Thoracic aorta (tissue), 2 donors: ENCODE measurements around the gene FLNC. TPM values are rescaled to one million over a fixed set of nuclear protein-coding genes. Genes with fewer than 3 reads are reported as not detected.

ENCODE experiments used
- ATAC-seq: fragments of 150-250 bp; one replicate; pipeline ENCODE4 v1.8.0; 2017; ENCODE audit warnings: low read depth; ENCODE audit not compliant: insufficient number of reproducible peaks, low FRiP score
- DNase-seq: peaks from one replicate; pipeline ENCODE4 v3.0.0-alpha.2; 2020; ENCODE audit warnings: low spot score
- H3K27ac ChIP-seq, 2 donors: fragments of 200-600 bp; sonication (generic); 1 replicate in 1 of 2; 2 replicates in 1 of 2; pipeline ENCODE4 v1.5.1; 2016; ENCODE audit warnings: mild to moderate bottlenecking in 2 of 2, moderate library complexity in 2 of 2
- H3K27me3 ChIP-seq: fragments of 200-600 bp; sonication (generic); replicated peaks from 2 replicates; pipeline ENCODE4 v1.6.0; 2016; ENCODE audit warnings: mild to moderate bottlenecking; ENCODE audit not compliant: insufficient read depth
- H3K36me3 ChIP-seq: fragments of 200-600 bp; sonication (generic); one replicate; pipeline ENCODE4 v1.5.1; 2016
- H3K4me1 ChIP-seq, 2 donors: fragments of 200-600 bp; sonication (generic); 1 replicate in 1 of 2; 2 replicates in 1 of 2; pipeline versions ENCODE4 v1.5.1 to v1.6.0; 2016; ENCODE audit warnings: low read depth in 2 of 2, mild to moderate bottlenecking in 1 of 2; ENCODE audit not compliant: control insufficient read depth in 1 of 2
- H3K4me3 ChIP-seq: fragments of 200-600 bp; sonication (generic); 2 replicates; pipeline ENCODE4 v1.5.1; 2016; ENCODE audit warnings: mild to moderate bottlenecking
- H3K9me3 ChIP-seq: fragments of 200-600 bp; sonication (generic); 2 replicates; pipeline ENCODE4 v1.5.1; 2016
- CTCF ChIP-seq: fragments of 200-600 bp; sonication (generic); IDR thresholded peaks from one replicate; pipeline ENCODE4 v1.5.1; 2019; ENCODE audit warnings: antibody characterized with exemption
- total RNA-seq, 2 donors: library from RNA; depleted of rRNA; stranded (reverse); fragments of >200 nt; gene quantifications; one replicate each; pipeline versions ENCODE4 v1.1.0 to v1.2.3, GENCODE V29; 2016

The FLNC gene
- total RNA-seq, 2 donors from 2014 or later = 157 to 273 TPM

GRCh38 chr7:128795129-128795528 is 35.1 kb upstream of the FLNC start:
- DNase-seq = no peak
- H3K4me1 ChIP-seq = peaks cover 6 to 21% of the 10 kb centered on the region in 2 donors
- no peak overlapping the region for H3K27ac ChIP-seq
- no peaks in the 10 kb centered on the region for H3K27me3 ChIP-seq
- no peak for ATAC-seq
- peaks cover 3% of the 10 kb centered on the region for H3K36me3 ChIP-seq
- no peak for TF ChIP-seq CTCF
- no peaks in the 10 kb centered on the region for H3K9me3 ChIP-seq
- H3K4me3 ChIP-seq = no peak overlapping the region

- TF ChIP-seq CTCF = no peak
- DNase-seq (no peak), ATAC-seq (no peak)
These were observed 33.9 kb upstream of the FLNC start for GRCh38 chr7:128796327-128796726.

GRCh38 chr7:128799451-128799850 is 30.8 kb upstream of the FLNC start:
- Histone ChIP-seq H3K4me3 (no peak overlapping the region), H3K9me3 (no peaks in the 10 kb centered on the region), H3K27me3 (no peaks in the 10 kb centered on the region), H3K4me1 (peaks cover 0 to 8% of the 10 kb centered on the region in 2 donors), H3K36me3 (peaks cover 3% of the 10 kb centered on the region), H3K27ac (no peak overlapping the region)
- DNase-seq (no peak), ATAC-seq (no peak)
- no peak for TF ChIP-seq CTCF

More at GRCh38 chr7:128796327-128796726, 33.9 kb upstream of the FLNC start:
- H3K27ac ChIP-seq = no peak overlapping the region
- H3K9me3 ChIP-seq = no peaks in the 10 kb centered on the region
- peaks cover 4 to 15% of the 10 kb centered on the region in 2 donors for H3K4me1 ChIP-seq
- no peaks in the 10 kb centered on the region for H3K27me3 ChIP-seq
- H3K36me3 ChIP-seq = peaks cover 3% of the 10 kb centered on the region
- H3K4me3 ChIP-seq = no peak overlapping the region

- no peak for ATAC-seq
- DNase-seq = no peak
- peaks cover 0 to 8% of the 10 kb centered on the region in 2 donors for H3K4me1 ChIP-seq
These were observed 29.6 kb upstream of the FLNC start for GRCh38 chr7:128800567-128800966.

GRCh38 chr7:128801003-128801402 is 29.2 kb upstream of the FLNC start:
- Histone ChIP-seq H3K27ac (no peak overlapping the region), H3K9me3 (no peaks in the 10 kb centered on the region), H3K4me1 (peaks cover 0 to 8% of the 10 kb centered on the region in 2 donors), H3K4me3 (no peak overlapping the region), H3K27me3 (no peaks in the 10 kb centered on the region), H3K36me3 (peaks cover under 1% of the 10 kb centered on the region)
- ATAC-seq = no peak
- no peak for DNase-seq
- no peak for TF ChIP-seq CTCF

More at GRCh38 chr7:128800567-128800966, 29.6 kb upstream of the FLNC start:
- TF ChIP-seq CTCF = no peak
- H3K9me3 ChIP-seq = no peaks in the 10 kb centered on the region
- H3K27ac ChIP-seq = no peak overlapping the region
- no peaks in the 10 kb centered on the region for H3K36me3 ChIP-seq
- no peak overlapping the region for H3K4me3 ChIP-seq
- H3K27me3 ChIP-seq = no peaks in the 10 kb centered on the region
